Lower leg skin (tissue), 3 donors: ENCODE results near the gene H6PD.

Source experiments
- CTCF ChIP-seq, 3 donors: fragments of 450-650 bp; IDR thresholded peaks; one replicate each; pipeline ENCODE4 v1.5.1; 2016; ENCODE audit warnings: antibody characterized with exemption in 3 of 3, mild to moderate bottlenecking in 3 of 3, moderate library complexity in 2 of 3
- POLR2A ChIP-seq, 2 donors: fragments of 450-650 bp; IDR thresholded peaks; one replicate each; pipeline ENCODE4 v1.6.1; 2016 to 2017; ENCODE audit warnings: antibody characterized with exemption in 2 of 2, mild to moderate bottlenecking in 1 of 2, moderate library complexity in 1 of 2

DNA sequence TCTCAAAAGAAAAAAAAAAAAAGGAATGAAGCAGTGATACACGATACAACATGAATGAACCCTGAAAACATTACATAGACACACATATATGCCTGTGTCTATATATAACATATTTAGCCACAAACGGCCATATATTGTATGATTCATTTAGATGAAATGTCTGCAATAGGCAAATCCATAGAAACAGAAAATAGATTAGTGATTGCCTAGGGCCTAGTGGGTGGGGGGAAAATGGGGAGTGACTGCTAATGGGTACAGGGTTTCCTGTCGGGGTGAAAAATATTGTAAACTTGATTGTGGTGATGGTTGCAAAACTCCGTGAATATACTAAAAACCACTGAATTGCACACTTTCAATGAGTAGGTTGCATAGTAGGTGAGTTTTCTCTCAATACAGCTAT lies 6.0 kb upstream of the H6PD start:
- no peak for TF ChIP-seq POLR2A (IDR thresholded peaks at IDR 0.05)
- no peak for TF ChIP-seq CTCF (IDR thresholded peaks at IDR 0.05)
